Keratinocyte (primary cell): Measurements from ENCODE around the gene CHN2. TPM values are rescaled to one million over a fixed set of nuclear protein-coding genes. Genes with fewer than 3 reads are reported as not detected.

Source experiments
- DNase-seq: peaks from one replicate; pipeline ENCODE4 v3.0.0-alpha.2; 2011; ENCODE audit warnings: low read depth, missing footprints, low spot score
- FAIRE-seq: peaks from 2 replicates; lab custom pipeline; 2011; peaks lifted over from hg19 to GRCh38; lab: Jason Lieb, UNC
- H2AFZ ChIP-seq: 2 replicates; pipeline ENCODE4 v1.6.0; 2012; ENCODE audit warnings: low read length, control low read depth, inconsistent platforms; ENCODE audit not compliant: control insufficient read depth
- H3K27ac ChIP-seq: 2 replicates; pipeline ENCODE4 v1.5.1; 2011; ENCODE audit warnings: low read length; ENCODE audit not compliant: control insufficient read depth, insufficient read depth
- H3K27me3 ChIP-seq: 3 replicates; pipeline ENCODE4 v1.6.0; 2011; ENCODE audit warnings: low read length; ENCODE audit not compliant: control insufficient read depth, insufficient read depth; ENCODE audit errors: extremely low read depth
- H3K36me3 ChIP-seq, 2 experiments: 2 replicates in 1 of 2; 3 replicates in 1 of 2; pipeline ENCODE4 v1.5.1; 2011; ENCODE audit warnings: low read length in 2 of 2, mild to moderate bottlenecking in 1 of 2; ENCODE audit not compliant: control insufficient read depth in 2 of 2, insufficient read depth in 2 of 2; ENCODE audit errors: extremely low read depth in 1 of 2
- H3K4me1 ChIP-seq: 3 replicates; pipeline ENCODE4 v1.5.1; 2011; ENCODE audit warnings: low read length; ENCODE audit not compliant: control insufficient read depth, insufficient read depth; ENCODE audit errors: extremely low read depth
- H3K4me2 ChIP-seq: 3 replicates; pipeline ENCODE4 v1.6.0; 2011; ENCODE audit warnings: low read depth, low read length; ENCODE audit not compliant: control insufficient read depth, insufficient read depth; ENCODE audit errors: extremely low read depth
- H3K4me3 ChIP-seq, 3 experiments: fragments of 200-600 bp in 1 of 3; sonication (generic) in 1 of 3; 2 replicates in 2 of 3; 3 replicates in 1 of 3; pipeline ENCODE4 v1.5.1; 2011 to 2016; ENCODE audit warnings: low read length in 3 of 3, mild to moderate bottlenecking in 3 of 3, control low read depth in 2 of 3, inconsistent platforms in 1 of 3, low read depth in 1 of 3, mixed read lengths in 1 of 3, mixed run types in 1 of 3, moderate library complexity in 1 of 3; ENCODE audit not compliant: control insufficient read depth in 2 of 3, insufficient read depth in 2 of 3; ENCODE audit errors: extremely low read depth in 1 of 3
- H3K79me2 ChIP-seq: 2 replicates; pipeline ENCODE4 v1.6.0; 2012; ENCODE audit warnings: low read length; ENCODE audit not compliant: control insufficient read depth, insufficient read depth
- H3K9ac ChIP-seq: 3 replicates; pipeline ENCODE4 v1.6.0; 2011; ENCODE audit warnings: low read length; ENCODE audit not compliant: control insufficient read depth, insufficient read depth; ENCODE audit errors: extremely low read depth
- H3K9me1 ChIP-seq: 3 replicates; pipeline ENCODE4 v1.6.0; 2011; ENCODE audit warnings: low read length; ENCODE audit not compliant: control insufficient read depth, insufficient read depth; ENCODE audit errors: extremely low read depth
- H3K9me3 ChIP-seq: 2 replicates; pipeline ENCODE4 v1.5.1; 2012; ENCODE audit warnings: low read depth, low read length; ENCODE audit not compliant: control insufficient read depth
- H4K20me1 ChIP-seq: 3 replicates; pipeline ENCODE4 v1.6.0; 2011; ENCODE audit warnings: low read length; ENCODE audit not compliant: control insufficient read depth, insufficient read depth; ENCODE audit errors: extremely low read depth
- EZH2 ChIP-seq: IDR thresholded peaks from one replicate; pipeline ENCODE4 v1.6.1; 2012; ENCODE audit warnings: inconsistent platforms, mild to moderate bottlenecking, low read length, moderate library complexity
- dilution Hi-C: fragments of 300-500 bp; cut with MboI; formaldehyde crosslinking; loops from one replicate; pipeline ENCODE4 v1.7.0; 2020; ENCODE audit warnings: low sequenced_read_pairs; ENCODE audit not compliant: extremely low pct_ligation_motif_present
- polyA plus RNA-seq, 5 experiments: library from polyadenylated mRNA; depleted of rRNA in 3 of 5; stranded (reverse) in 3 of 5; stranded (forward) in 1 of 5; unstranded in 1 of 5; fragments of >200 nt; gene quantifications; 1 replicate in 1 of 5; 2 replicates in 3 of 5; 3 replicates in 1 of 5; pipeline versions ENCODE4 v1.2.1 to v1.2.3, GENCODE V29; 2011 to 2012; ENCODE audit warnings: missing spikeins in 2 of 5, low read depth in 1 of 5, low replicate concordance in 1 of 5
- TF ChIP-seq, protein P1 (sequence below), 3 experiments: IDR thresholded peaks in 1 of 3; conservative IDR thresholded peaks in 1 of 3; optimal IDR thresholded peaks in 1 of 3; 2 replicates in 2 of 3; 3 replicates in 1 of 3; pipeline versions ENCODE3 to v1.5.1; 2011; ENCODE audit warnings: low read length in 3 of 3, mild to moderate bottlenecking in 3 of 3, moderate library complexity in 2 of 3, control low read depth in 1 of 3, inconsistent platforms in 1 of 3; ENCODE audit not compliant: insufficient read depth in 2 of 3; ENCODE audit errors: extremely low read depth in 1 of 3

Gene CHN2
- polyA plus RNA-seq, 1 donor (not counting 4 experiments of a cell fraction or from before 2014, with no cell fraction given): 1.8 TPM

DNA sequence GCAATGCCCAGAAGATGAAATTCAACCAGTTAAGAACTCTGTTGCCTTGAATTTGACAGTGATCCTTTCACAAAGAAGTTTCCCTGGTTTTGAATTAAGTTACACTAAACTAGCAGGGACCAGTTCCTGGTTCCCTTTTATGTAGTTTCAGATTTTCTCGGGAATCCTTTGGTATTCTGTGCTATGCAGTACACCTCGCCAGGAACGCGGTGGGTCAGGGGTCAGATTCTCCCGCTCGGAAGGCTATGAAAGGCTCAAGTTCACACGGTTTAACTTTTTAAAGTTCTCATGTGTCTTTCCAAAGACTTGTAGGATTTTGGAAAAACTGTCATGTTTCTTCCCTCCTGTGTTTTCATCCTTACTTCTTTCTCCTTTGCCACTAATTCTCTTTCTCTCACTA, 264.4 kb downstream of the CHN2 start:
- Histone ChIP-seq H3K27ac (no peak overlapping the region), H2AFZ (no peak overlapping the region), H3K9me3 (no peaks in the 10 kb centered on the region), H4K20me1 (no peaks in the 10 kb centered on the region), H3K4me3 (no peak overlapping the region), H3K9ac (no peak overlapping the region), H3K4me1 (peaks cover 25% of the 10 kb centered on the region), H3K9me1 (no peaks in the 10 kb centered on the region), H3K36me3 (no peaks in the 10 kb centered on the region), H3K79me2 (no peaks in the 10 kb centered on the region), H3K4me2 (no peak overlapping the region), H3K27me3 (no peaks in the 10 kb centered on the region)
- dilution Hi-C loops: no loop called here
- no peak for TF ChIP-seq EZH2
- TF ChIP-seq, protein P1, sequence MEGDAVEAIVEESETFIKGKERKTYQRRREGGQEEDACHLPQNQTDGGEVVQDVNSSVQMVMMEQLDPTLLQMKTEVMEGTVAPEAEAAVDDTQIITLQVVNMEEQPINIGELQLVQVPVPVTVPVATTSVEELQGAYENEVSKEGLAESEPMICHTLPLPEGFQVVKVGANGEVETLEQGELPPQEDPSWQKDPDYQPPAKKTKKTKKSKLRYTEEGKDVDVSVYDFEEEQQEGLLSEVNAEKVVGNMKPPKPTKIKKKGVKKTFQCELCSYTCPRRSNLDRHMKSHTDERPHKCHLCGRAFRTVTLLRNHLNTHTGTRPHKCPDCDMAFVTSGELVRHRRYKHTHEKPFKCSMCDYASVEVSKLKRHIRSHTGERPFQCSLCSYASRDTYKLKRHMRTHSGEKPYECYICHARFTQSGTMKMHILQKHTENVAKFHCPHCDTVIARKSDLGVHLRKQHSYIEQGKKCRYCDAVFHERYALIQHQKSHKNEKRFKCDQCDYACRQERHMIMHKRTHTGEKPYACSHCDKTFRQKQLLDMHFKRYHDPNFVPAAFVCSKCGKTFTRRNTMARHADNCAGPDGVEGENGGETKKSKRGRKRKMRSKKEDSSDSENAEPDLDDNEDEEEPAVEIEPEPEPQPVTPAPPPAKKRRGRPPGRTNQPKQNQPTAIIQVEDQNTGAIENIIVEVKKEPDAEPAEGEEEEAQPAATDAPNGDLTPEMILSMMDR (optimal IDR thresholded peaks at IDR 0.05 in 1 of 3, IDR thresholded peaks at IDR 0.05 in 1 of 3, conservative IDR thresholded peaks at IDR 0.05 in 1 of 3; ENCODE audit: extremely low read depth in 1 of 3, insufficient read depth in 2 of 3, low read length in 3 of 3): no peak
- DNase-seq (no peak), FAIRE-seq (no peak)

DNA sequence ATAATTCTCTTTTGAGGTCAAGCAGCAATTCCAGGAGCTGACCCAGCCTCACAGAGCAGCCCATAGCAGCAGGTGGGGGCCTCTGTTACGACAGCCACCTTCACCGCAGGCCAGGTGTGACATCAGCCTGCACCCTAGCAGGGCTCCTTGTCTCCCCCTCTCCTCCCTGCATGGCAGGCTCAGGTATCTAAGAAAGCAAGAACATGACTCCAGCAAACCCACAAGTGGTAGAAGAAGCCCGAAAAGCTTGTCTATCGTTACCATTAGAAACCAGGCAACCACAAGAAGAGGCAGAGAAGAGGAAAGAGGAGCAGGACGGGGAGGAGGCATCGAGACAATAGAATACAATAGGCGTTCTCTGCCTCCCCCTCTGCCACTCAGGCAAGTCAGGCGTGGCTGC, 265.0 kb downstream of the CHN2 start:
- H3K27ac ChIP-seq: no peak overlapping the region
- H3K9me3 ChIP-seq: no peaks in the 10 kb centered on the region
- no peaks in the 10 kb centered on the region for H3K9me1 ChIP-seq
- no peaks in the 10 kb centered on the region for H3K27me3 ChIP-seq
- dilution Hi-C loops: no loop called here
- no peaks in the 10 kb centered on the region for H3K79me2 ChIP-seq
- H4K20me1 ChIP-seq: no peaks in the 10 kb centered on the region
- TF ChIP-seq, protein P1 (optimal IDR thresholded peaks at IDR 0.05 in 1 of 3, IDR thresholded peaks at IDR 0.05 in 1 of 3, conservative IDR thresholded peaks at IDR 0.05 in 1 of 3; ENCODE audit: extremely low read depth in 1 of 3, insufficient read depth in 2 of 3, low read length in 3 of 3): no peak
- TF ChIP-seq EZH2: no peak
- FAIRE-seq: no peak
- no peak for DNase-seq
- no peaks in the 10 kb centered on the region for H3K36me3 ChIP-seq
- peaks cover 20% of the 10 kb centered on the region for H3K4me1 ChIP-seq
- H3K9ac ChIP-seq: no peak overlapping the region
- H3K4me2 ChIP-seq: no peak overlapping the region
- H3K4me3 ChIP-seq: no peak overlapping the region
- no peak overlapping the region for H2AFZ ChIP-seq
